Measurements from ENCODE around the gene C19orf33. TPM values are rescaled to one million over a fixed set of nuclear protein-coding genes. Genes with fewer than 3 reads are reported as not detected.

The C19orf33 gene
- total RNA-seq, 2 donors from 2014 or later = 2.9 to 13.2 TPM

DNA sequence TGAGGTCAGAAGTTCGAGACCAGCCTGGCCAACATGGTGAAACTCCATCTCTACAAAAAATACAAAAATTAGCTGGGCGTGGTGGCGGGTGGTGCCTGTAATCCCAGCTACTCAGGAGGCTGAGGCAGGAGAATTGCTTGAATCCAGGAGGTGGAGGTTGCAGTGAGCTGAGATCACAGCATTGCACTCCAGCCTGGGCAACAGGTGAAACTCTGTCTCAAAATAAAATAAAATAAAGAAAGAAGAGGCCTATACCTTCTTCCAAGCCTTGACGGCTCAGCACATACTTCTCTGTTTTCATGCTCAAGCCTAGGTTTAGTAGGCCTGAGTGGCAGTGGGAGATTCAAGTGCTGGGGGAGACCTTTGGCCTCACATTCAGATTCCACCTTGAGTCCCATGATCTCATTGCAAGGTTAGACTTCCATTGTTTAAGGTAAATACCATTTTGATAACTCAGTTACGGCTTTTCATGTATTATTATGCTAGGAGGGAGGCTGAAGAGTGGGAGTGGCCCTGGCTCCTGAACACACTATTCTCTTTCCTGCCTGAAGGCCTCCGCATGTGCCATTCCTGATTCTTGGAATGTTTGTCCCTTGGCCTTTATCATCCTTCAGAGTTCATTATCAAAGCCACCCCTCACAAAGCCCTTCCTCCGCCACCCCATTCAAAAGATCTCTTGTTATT lies 41.3 kb upstream of the C19orf33 start:
- no peaks in the 10 kb centered on the region for H3K27me3 ChIP-seq (ENCODE audit: control insufficient read depth, insufficient read depth, low read length, poor library complexity, severe bottlenecking)
- Mint-ChIP-seq H3K4me3 (no peak overlapping the region), H3K36me3 (ENCODE audit: low read depth) (no peaks in the 10 kb centered on the region), H3K9me3 (no peaks in the 10 kb centered on the region), H3K27ac (peak overlapping the region; percentile 77), H3K27me3 (ENCODE audit: insufficient read depth) (peaks cover 2% of the 10 kb centered on the region), H3K4me1 (peaks cover 35% of the 10 kb centered on the region)
- no peak for DNase-seq
- H3K27ac ChIP-seq (ENCODE audit: low read depth, low read length) = no peak overlapping the region
- H3K36me3 ChIP-seq (ENCODE audit: control insufficient read depth, insufficient read depth, low read length) = no peaks in the 10 kb centered on the region
- H3K9me3 ChIP-seq (ENCODE audit: control insufficient read depth, low read length) = no peaks in the 10 kb centered on the region
- H3K4me1 ChIP-seq (ENCODE audit: control insufficient read depth, insufficient read depth, low read length) = peaks cover 4% of the 10 kb centered on the region
- H3K9ac ChIP-seq (ENCODE audit: extremely low read depth, low read length, poor library complexity, severe bottlenecking) = peak overlapping the region; percentile 27
- 83 to 90% methylated on average over 4 to 7 of the region's 7 CpGs for WGBS, 2 experiments (ENCODE audit: insufficient coverage in 1 of 2, insufficient read length in 1 of 2)
- TF ChIP-seq, protein P1, sequence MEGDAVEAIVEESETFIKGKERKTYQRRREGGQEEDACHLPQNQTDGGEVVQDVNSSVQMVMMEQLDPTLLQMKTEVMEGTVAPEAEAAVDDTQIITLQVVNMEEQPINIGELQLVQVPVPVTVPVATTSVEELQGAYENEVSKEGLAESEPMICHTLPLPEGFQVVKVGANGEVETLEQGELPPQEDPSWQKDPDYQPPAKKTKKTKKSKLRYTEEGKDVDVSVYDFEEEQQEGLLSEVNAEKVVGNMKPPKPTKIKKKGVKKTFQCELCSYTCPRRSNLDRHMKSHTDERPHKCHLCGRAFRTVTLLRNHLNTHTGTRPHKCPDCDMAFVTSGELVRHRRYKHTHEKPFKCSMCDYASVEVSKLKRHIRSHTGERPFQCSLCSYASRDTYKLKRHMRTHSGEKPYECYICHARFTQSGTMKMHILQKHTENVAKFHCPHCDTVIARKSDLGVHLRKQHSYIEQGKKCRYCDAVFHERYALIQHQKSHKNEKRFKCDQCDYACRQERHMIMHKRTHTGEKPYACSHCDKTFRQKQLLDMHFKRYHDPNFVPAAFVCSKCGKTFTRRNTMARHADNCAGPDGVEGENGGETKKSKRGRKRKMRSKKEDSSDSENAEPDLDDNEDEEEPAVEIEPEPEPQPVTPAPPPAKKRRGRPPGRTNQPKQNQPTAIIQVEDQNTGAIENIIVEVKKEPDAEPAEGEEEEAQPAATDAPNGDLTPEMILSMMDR (conservative IDR thresholded peaks at IDR 0.05) = no peak
- H3K4me3 ChIP-seq (ENCODE audit: low read length) = no peak overlapping the region

- H3K4me3 ChIP-seq (ENCODE audit: low read length) = peak overlapping the region; percentile 98
- Mint-ChIP-seq H3K27ac (peak overlapping the region; percentile 98), H3K27me3 (ENCODE audit: insufficient read depth) (peaks cover 2% of the 10 kb centered on the region), H3K4me1 (peaks cover 47% of the 10 kb centered on the region), H3K9me3 (no peaks in the 10 kb centered on the region), H3K36me3 (ENCODE audit: low read depth) (no peaks in the 10 kb centered on the region), H3K4me3 (peak overlapping the region; percentile 99)
- H3K27ac ChIP-seq (ENCODE audit: low read depth, low read length) = no peak overlapping the region
- H3K9me3 ChIP-seq (ENCODE audit: control insufficient read depth, low read length) = no peaks in the 10 kb centered on the region
- H3K9ac ChIP-seq (ENCODE audit: extremely low read depth, low read length, poor library complexity, severe bottlenecking) = peak overlapping the region; percentile 96
- peak; percentile 98 for DNase-seq
- WGBS, 2 experiments (ENCODE audit: insufficient coverage in 1 of 2, insufficient read length in 1 of 2) = 11 to 44% methylated on average over 9 to 34 of the region's 34 CpGs
- no peaks in the 10 kb centered on the region for H3K27me3 ChIP-seq (ENCODE audit: control insufficient read depth, insufficient read depth, low read length, poor library complexity, severe bottlenecking)
- TF ChIP-seq, protein P1 (conservative IDR thresholded peaks at IDR 0.05) = no peak
- H3K36me3 ChIP-seq (ENCODE audit: control insufficient read depth, insufficient read depth, low read length) = no peaks in the 10 kb centered on the region
- peaks cover 4% of the 10 kb centered on the region for H3K4me1 ChIP-seq (ENCODE audit: control insufficient read depth, insufficient read depth, low read length)
Measured at GRCh38 chr19:38263689-38264485, 40.2 kb upstream of the C19orf33 start.

- Histone ChIP-seq H3K27me3 (ENCODE audit: control insufficient read depth, insufficient read depth, low read length, poor library complexity, severe bottlenecking) (no peaks in the 10 kb centered on the region), H3K9me3 (ENCODE audit: control insufficient read depth, low read length) (no peaks in the 10 kb centered on the region), H3K4me3 (ENCODE audit: low read length) (peak within 1 kb of the TSS; percentile 98), H3K4me1 (ENCODE audit: control insufficient read depth, insufficient read depth, low read length) (peaks cover 4% of the 10 kb centered on the region), H3K27ac (ENCODE audit: low read depth, low read length) (no peak within 1 kb of the TSS), H3K36me3 (ENCODE audit: control insufficient read depth, insufficient read depth, low read length) (no peaks in the 10 kb centered on the region), H3K9ac (ENCODE audit: extremely low read depth, low read length, poor library complexity, severe bottlenecking) (peak within 1 kb of the TSS; percentile 96)
- peak; percentile 95 for DNase-seq
- 0 to 3% methylated on average over 59 to 78 of the region's 78 CpGs for WGBS, 2 experiments (ENCODE audit: insufficient coverage in 1 of 2, insufficient read length in 1 of 2)
- Mint-ChIP-seq H3K36me3 (ENCODE audit: low read depth) (no peaks in the 10 kb centered on the region), H3K27me3 (ENCODE audit: insufficient read depth) (no peaks in the 10 kb centered on the region), H3K27ac (peak within 1 kb of the TSS; percentile 98), H3K9me3 (no peaks in the 10 kb centered on the region), H3K4me3 (peak within 1 kb of the TSS; percentile 99), H3K4me1 (peaks cover 51% of the 10 kb centered on the region)
- TF ChIP-seq, protein P1 (conservative IDR thresholded peaks at IDR 0.05) = peak; percentile 10
Measured at GRCh38 chr19:38264486-38265212, 39.4 kb upstream of the C19orf33 start, which contains the start of gene SPINT2. TSS of gene SPINT2 (plus strand) at chr19:38264573. CDS start at chr19:38264893, 320 bp downstream.
